ENCODE measurements around the gene TUBA4B. TPM values are rescaled to one million over a fixed set of nuclear protein-coding genes. Genes with fewer than 3 reads are reported as not detected.

TUBA4B gene
- total and polyA plus RNA-seq, 8 donors: 0.50 to 6.0 (median 3.4) TPM; not detected in 1

DNA sequence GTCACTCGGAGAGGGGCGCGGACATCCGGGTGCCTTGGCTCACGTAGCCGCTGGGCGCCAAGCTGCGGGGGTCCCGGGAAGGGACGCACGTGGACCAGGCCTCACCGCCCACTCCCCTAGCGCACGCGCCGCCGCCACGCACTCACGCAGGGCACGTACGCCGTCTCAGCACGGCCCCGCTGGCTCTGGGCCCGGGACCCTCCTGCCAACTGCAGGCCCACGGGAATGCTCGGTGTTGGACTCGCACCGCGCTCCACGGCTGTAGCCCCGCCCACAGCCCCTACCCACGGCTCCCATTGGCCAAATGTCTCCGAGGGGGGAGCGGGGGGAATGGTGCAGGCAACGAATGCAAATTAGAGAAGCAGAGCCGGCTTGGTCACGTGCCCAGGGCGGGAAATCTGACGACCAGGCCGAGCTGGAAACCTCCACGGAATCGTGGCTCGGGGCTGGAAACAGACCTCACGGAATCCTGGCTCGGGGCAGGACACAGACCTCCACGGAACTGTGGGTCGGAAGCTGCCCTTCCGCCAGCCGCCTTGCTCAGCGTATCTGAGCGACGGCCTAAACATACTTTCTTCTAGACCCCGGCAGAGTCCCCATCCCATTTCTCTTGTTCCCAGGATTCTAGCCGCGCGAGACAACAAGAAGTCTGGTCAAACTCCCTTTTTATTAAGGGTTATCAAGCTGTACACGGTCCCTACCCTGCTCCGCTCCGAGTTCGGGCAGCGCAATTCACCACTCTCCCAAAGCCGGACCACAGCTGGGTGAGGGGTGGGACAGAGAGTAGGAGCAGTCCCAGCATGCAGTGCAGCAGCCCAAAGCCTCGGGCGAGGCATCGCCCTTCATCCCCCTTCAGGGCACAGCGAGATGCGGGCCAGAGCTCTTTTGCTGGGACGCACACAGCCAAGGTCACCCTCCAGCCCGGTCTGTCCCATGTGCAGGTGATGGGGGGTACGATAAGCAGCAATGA is 34.0 kb upstream of the TUBA4B start, which contains the start of gene ABCB6:
ABCB6 (minus strand) TSS at position 227 of the 970 bp plus-strand sequence. CDS start 285 bp downstream, outside the sequence.
- Histone ChIP-seq H3K27me3 (no peaks in the 10 kb centered on the region), H3K4me1 (peaks cover 17 to 35% of the 10 kb centered on the region in 2 donors), H3K36me3 (peaks cover 0 to 69% of the 10 kb centered on the region in 2 donors), H3K4me3 (peak within 1 kb of the TSS; percentile 53 to 68), H3K9me3 (no peaks in the 10 kb centered on the region), H3K27ac (peak within 1 kb of the TSS; percentile 90 to 92)
- TF ChIP-seq, protein P1, sequence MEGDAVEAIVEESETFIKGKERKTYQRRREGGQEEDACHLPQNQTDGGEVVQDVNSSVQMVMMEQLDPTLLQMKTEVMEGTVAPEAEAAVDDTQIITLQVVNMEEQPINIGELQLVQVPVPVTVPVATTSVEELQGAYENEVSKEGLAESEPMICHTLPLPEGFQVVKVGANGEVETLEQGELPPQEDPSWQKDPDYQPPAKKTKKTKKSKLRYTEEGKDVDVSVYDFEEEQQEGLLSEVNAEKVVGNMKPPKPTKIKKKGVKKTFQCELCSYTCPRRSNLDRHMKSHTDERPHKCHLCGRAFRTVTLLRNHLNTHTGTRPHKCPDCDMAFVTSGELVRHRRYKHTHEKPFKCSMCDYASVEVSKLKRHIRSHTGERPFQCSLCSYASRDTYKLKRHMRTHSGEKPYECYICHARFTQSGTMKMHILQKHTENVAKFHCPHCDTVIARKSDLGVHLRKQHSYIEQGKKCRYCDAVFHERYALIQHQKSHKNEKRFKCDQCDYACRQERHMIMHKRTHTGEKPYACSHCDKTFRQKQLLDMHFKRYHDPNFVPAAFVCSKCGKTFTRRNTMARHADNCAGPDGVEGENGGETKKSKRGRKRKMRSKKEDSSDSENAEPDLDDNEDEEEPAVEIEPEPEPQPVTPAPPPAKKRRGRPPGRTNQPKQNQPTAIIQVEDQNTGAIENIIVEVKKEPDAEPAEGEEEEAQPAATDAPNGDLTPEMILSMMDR (IDR thresholded peaks at IDR 0.05): no peak
- DNase-seq (peak; percentile 94 to 97 (median 96)), ATAC-seq (peak; percentile 92)
- intact Hi-C loops (cut with DNase I): no loop called here

DNA sequence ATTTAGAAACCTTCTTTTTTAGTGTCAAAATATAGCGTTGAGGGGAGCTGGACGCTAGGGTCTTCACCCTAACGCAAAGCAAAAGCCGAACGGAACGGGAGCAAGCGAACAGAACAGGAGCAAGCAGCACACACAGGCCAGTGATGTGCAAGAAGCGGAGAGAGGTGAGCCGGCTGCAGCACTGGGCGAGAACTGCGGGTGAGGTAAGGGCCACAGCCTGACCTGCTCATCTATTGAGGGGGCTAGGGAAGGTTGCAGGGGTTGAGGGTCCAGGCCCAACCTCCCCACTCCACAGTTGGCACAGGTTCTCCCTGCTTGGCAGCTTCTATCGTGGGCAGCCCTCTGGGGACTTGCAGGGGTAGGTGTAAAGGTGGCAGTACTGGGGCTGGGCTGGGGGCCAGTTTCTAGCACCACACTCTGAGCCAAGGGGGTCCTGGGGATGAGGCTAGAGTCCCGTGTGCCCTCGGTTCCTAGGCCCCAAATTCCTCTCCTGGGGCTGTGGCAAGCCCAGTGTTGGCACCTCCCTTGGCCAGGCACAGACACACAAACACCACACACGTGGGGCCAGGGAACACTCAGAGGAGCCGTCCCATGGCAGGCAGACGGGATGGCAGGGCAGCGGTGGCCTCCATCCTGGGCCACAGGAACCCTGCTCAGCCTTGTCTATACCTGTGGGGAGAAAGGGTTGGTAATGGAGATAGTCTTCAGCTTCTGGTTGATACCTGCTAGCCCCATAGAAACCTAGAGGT is 33.1 kb upstream of the TUBA4B start:
- H3K27me3 ChIP-seq: no peaks in the 10 kb centered on the region
- peaks cover 17 to 42% of the 10 kb centered on the region in 2 donors for H3K4me1 ChIP-seq
- intact Hi-C loops (cut with DNase I): no loop called here
- H3K4me3 ChIP-seq: no peak overlapping the region
- TF ChIP-seq, protein P1 (IDR thresholded peaks at IDR 0.05): no peak
- DNase-seq: no peak
- ATAC-seq: no peak
- H3K36me3 ChIP-seq: peaks cover 0 to 70% of the 10 kb centered on the region in 2 donors
- H3K9me3 ChIP-seq: no peaks in the 10 kb centered on the region
- H3K27ac ChIP-seq: peak overlapping the region in 1 of 2 donors; percentile 92

DNA sequence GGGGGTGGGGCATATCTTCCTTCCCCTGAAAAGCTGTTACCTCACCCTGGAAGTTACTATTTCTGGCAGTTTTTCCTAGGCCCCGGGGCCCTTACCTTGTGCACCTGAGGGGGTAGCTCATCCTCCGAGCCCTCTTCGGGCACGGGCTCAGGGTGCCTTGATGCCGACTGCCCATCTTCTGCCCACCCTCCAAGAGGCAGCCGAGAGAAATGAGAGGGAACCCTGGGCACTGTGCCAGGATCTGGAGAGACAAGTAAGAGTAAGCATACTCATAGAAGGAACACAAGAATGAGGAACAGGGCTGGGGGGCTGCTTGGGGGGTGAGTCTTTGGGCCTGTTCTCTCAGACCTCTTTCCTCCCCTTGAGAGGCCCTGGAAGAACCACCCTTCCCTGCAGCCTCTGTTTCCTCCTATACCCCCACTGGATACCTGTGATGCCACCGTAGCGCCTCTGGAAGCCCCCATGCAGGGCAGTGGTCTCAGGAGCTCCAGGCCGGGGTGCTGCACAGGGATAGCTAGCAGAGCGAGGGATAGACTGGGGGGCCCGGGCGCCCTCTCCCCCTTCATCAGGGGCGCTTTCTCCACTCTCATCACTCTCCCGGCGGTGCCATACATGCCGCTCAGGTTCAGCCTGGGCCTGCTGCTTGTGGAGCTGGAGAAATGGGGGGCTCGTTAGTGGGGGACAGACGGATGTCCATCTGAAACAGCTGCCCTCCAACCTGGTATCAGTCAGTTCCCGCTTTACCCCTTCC is 32.2 kb upstream of the TUBA4B start:
- no peak for ATAC-seq
- intact Hi-C loops (cut with DNase I): no loop called here
- no peak overlapping the region for H3K4me3 ChIP-seq

DNA sequence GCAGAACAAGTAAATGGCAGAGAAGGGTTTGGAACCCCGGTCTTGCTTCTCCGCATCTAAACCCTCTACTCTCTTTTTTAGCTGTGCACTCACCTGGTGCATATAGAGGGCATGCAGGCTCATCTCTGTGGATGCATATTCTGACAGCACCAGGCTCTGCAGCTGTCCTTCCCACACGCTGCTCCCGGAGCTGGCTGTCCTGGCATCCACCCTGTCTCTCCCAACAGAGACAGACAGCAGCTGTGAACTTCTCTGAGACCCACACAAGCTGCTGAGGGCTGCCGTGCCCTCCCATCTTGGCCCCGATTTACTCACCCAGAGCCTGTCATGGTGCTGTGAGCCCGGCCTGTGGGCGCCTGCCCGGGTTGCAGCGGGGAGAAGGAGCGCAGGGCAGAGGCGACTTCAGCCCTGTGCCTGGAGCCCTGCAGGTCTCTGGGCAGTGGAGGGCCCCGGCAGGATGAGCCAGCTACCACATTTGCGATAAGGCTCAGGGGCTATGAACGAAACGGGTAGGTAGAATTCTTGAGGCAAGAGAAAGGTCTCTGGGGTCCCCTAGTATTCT is 31.0 kb upstream of the TUBA4B start:
- Histone ChIP-seq H3K4me1 (peaks cover 17 to 52% of the 10 kb centered on the region in 2 donors), H3K27ac (no peak overlapping the region), H3K9me3 (no peaks in the 10 kb centered on the region), H3K4me3 (no peak overlapping the region), H3K27me3 (no peaks in the 10 kb centered on the region), H3K36me3 (peaks cover 0 to 77% of the 10 kb centered on the region in 2 donors)
- intact Hi-C loops (cut with DNase I): no loop called here
- ATAC-seq (no peak), DNase-seq (no peak)
- TF ChIP-seq, protein P1 (IDR thresholded peaks at IDR 0.05): no peak

More for the DNA sequence above, 32.2 kb upstream of the TUBA4B start:
- DNase-seq: no peak
- H3K27ac ChIP-seq: no peak overlapping the region
- peaks cover 0 to 72% of the 10 kb centered on the region in 2 donors for H3K36me3 ChIP-seq
- H3K9me3 ChIP-seq: no peaks in the 10 kb centered on the region
- no peaks in the 10 kb centered on the region for H3K27me3 ChIP-seq
- H3K4me1 ChIP-seq: peaks cover 17 to 50% of the 10 kb centered on the region in 2 donors
- TF ChIP-seq, protein P1 (IDR thresholded peaks at IDR 0.05): no peak
